Activated CD8-positive, alpha-beta memory T cell treated with anti-CD3 and anti-CD28 coated beads, Interleukin-2, amount 50 U/mL, for 24 hours (primary cell): ENCODE data around the gene SHROOM3.

Source experiments
- DNase-seq: peaks from one replicate; pipeline ENCODE4 v3.0.0-alpha.2; 2020; ENCODE audit errors: extremely low read depth

SHROOM3 gene

GRCh38 chr4:76624931-76625715 lies 190.1 kb downstream of the SHROOM3 start:
- DNase-seq = no peak

GRCh38 chr4:76626686-76627465 lies 191.8 kb downstream of the SHROOM3 start:
- DNase-seq = no peak

DNA sequence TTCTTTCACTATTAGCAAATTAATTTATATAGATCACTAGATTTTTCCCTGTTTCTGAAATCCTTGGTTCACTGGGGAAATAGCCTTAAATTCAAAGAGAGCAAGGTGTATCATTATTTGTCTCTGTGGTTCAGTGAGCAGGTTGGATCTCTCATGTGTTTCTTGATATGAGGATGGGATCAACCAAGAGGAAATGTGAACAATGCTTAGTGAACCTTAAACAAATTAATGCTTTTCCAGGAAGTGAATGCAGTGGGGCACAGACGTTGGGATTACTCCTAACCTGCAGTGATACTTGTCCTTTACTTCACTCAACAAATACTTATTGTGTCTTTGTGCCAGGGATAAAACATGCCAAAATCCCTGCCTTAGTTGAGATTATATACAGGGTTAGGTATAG lies 193.2 kb downstream of the SHROOM3 start:
- no peak for DNase-seq

DNA sequence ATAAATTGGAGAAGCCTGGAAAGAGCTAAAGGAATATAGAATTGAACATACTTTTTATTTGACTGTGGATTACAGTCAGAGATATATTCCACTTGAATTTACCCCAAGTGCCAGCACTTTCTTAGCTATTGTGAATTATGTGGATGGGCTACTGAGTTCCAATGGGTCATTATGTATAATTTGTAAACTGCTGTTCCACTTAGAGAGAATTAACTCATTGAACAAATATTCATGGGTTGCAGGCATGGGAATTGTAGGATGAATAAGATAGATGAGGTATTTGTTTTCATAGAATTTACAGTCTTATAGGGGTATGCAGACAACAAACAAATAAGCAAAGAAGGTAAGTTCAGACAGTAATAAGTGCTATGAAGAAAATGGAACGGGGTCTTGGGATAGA lies 195.7 kb downstream of the SHROOM3 start:
- no peak for DNase-seq

- DNase-seq = no peak
These were observed 199.2 kb downstream of the SHROOM3 start for GRCh38 chr4:76634220-76634619.

DNA sequence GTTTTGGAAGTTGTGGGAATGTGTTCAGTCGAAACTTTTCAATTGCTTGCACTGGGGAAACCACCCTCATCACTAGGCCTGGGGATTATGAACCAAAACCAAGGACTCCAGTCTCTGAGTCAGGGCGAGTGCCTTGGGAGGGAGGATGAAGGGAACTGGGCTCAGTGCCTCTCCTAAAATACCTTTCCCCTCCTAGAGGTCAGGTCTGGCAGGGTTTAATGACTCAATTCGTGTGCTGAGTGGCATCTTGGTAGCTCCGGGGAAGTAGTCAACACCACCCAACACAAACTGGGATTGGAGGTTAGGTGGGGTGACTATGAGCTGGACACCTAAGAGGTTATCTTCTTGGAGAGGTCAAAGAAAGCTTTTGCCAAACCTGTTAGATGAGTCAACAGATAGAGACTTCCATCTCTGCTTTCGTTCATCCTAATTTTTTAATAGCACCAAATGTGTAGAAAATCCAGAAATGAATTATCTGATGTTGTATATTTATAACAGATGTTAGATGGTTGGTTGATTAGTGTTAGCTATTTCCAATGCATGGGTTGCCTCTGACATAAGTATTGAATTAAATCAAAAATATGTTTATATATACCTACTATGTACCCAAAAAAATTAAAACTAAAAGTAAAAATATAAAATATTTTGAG lies 202.8 kb downstream of the SHROOM3 start:
- no peak for DNase-seq

DNA sequence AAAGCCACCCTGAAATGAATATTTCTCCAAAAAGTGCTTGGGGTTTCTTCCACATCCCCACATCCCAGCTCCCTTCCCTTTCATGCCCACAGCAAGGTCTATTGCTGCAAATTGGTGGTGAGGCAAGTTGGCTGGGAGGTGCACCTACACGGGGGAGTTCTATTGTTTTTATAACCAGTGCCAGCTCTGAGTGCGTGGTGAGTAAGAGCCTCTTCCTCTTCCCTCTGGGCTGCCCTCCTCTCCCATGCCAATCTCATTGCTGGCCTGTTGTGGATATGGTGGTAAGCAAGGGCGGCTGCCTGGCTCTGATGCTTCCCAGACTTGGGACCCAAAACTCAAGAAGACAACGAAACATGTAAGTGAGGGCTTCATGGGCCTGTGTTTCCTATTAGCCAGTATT lies 204.3 kb downstream of the SHROOM3 start:
- no peak for DNase-seq

DNA sequence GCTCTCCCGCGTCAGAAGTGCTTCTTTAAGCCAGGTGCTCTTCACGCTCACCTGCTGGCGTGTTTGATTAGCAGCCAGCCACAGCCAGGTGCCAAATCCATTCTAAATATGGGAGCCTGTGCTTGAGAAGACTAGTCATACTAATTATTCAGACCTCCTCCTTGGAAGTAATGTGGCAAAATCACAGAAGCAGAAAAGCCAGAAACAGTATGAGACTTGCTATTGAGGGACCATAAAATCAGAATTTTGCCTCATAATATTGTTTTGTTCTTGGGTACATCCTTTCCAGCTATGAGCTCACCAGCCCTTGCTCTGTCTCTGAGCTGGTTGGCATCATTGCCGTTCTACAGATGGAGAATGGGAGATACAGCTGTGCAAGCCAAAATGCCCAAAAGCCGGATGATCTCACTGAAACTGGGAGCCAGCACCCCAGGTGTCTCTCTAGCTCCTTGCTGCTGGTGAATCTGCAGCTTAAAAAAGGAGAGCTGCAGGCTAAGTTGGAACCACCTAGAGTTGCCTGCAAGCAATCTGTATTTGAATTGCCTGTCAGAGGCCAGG lies 205.4 kb downstream of the SHROOM3 start:
- DNase-seq = no peak

DNA sequence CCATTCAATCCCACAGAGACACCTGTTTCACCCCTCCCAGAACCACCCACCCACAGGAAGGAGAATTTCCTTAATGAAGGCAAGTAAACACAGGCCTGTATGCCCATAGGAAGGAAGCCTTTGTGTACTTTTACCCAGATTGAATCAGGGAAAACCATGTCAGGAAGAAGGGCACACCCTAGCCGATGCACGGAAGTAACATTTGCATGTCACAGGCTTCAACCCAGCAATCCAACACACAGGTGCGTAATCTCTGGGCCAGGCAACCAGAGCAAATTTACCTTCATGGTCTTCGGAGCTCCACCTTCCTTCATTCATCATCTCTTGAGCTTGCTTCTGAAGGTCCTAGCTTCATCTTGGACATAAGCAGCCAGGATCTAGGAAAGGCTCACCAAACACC lies 206.3 kb downstream of the SHROOM3 start:
- DNase-seq = no peak

DNA sequence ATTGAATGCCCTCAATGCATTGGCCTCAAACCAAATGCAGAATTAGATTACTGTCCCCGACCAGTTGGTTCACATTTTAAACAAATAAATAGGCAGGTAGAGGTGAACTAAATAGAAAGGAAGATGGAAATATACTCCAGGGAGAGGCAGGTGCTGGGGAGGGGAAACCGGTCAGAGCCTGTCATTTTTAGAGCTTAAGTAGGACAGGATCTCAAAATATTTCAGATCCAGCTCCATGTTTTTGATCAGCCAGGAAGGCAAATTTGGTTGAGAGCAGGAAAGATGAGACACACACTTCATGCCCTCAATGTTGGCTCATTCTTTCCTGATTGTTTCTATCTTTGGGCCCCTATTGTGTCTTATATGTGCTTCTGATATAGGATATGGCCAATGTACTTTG lies 206.7 kb downstream of the SHROOM3 start:
- DNase-seq = no peak

- DNase-seq = no peak
These were observed 209.9 kb downstream of the SHROOM3 start for GRCh38 chr4:76644831-76645485.

DNA sequence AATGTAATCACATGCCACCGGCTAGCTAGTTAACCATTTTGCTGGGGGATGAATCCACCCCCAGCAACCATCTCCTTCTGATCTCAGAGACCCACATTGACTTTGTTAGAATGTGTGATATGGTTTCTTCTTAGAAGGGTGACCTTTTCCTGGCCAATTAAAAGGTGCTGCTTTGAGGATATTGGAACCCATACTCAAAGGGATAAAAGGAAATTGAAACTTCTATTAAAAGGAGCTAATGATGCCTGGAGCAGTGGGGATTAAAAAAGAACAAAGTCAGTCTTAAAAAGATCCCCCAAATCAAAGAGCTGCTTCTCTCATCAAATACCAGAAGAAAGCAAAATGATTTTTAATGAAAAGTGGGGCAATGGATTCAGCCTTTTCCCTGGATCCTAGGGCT lies 214.1 kb downstream of the SHROOM3 start:
- no peak for DNase-seq

- no peak for DNase-seq
These were observed 216.6 kb downstream of the SHROOM3 start for GRCh38 chr4:76651616-76652015.

- DNase-seq = no peak
These were observed 217.4 kb downstream of the SHROOM3 start for GRCh38 chr4:76652389-76652788.

- no peak for DNase-seq
These were observed 219.1 kb downstream of the SHROOM3 start for GRCh38 chr4:76654084-76654483.

DNA sequence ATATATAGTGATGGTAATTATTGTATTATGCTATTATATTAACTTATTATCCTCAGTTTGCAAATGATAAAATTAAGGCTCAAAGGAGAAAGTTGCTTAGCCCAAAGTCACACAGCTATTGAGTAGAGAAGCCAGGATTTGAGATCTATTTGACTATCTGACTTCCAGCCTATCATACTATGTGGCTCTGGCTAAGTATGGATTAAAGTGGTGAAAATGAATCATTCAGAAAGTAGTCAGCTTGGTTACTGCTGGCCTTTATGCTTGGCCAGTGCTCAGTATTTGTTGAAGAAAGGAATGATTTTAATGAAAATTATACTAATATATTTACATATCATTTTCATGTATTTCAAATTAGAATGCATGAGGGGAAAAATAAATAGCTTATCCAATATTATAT lies 219.8 kb downstream of the SHROOM3 start:
- no peak for DNase-seq

DNA sequence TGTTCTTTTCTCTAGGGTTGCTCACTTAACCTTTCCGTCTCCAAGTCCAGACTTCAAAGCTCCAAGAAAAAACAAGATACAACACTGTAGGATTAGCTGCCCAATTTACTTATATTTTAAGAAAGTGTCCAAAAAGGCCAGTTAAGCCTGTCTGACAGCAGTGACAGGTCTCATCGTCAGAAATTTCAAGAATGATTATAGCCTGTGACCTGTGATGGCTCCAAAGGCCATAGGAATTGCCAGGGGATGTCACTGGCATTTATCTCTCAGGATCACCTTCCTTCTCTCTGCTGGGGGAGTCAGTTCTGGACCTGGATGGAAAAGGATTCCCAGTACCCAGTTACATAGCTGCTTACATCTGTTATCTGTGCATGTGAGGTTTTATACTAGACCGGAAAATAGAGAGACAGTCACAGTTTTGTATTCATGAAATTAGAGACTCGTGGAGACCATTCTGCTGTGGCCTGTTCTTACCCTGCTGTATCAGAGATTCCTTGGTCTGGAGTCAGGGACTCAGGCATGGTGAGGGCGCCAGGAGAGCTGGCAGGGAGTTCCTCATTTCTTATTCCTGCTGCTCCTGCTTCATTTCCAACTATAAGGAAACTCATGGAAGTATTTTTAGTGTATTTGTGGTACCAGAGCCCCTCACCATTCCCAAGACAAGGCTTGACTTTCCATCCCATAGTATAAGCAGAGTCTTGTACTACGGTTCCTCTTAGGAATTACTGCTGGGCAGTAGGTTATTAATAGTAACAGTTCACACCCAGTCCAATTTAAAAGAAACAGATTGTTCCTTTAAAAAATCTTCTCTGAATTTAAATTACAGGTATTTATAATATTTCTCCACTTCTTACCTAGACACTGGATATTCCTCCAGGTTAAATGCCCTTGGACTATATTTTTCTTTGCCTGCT lies 220.8 kb downstream of the SHROOM3 start:
- DNase-seq = no peak

DNA sequence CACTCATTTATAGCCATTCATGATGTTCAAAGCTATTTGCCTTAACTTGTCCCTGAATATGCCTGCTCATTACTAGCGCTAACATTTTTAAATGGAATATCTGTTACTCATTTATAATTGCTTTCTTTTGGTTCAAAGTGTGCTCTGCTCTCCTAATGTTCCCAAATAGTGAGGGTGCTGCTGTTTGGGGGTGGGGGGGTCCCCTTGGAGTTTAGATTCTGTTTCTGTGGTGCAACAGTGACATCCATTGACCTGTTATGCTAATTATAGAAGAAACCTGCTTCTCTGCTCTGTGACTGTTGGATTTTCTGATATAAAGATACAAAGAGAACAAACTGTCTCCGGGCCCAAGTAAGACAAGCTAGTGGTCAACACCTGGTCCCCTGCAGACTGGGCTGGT lies 222.4 kb downstream of the SHROOM3 start:
- no peak for DNase-seq

- DNase-seq = no peak
These were observed 223.4 kb downstream of the SHROOM3 start for GRCh38 chr4:76658231-76659102.

DNA sequence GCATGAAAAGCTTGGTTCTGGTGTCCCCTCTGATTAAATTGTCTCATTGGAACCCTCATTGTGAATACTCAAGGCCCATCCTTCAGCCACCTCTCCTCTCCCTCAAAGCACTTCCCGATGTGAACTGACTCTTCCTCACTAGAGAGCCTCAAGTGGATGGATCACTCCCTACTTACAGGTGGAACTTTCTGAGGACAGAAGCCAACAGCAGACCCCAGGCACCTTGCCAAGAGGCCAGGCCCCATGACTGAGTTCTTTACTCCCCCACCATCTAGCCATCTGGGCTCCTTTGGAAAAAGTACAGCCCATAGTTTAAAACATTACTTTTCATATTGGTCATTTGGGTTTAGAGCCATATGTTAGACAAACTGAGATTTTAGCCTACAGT lies 224.1 kb downstream of the SHROOM3 start:
- DNase-seq = no peak
